ENCODE measurements around the gene ADARB1. TPM values are rescaled to one million over a fixed set of nuclear protein-coding genes. Genes with fewer than 3 reads are reported as not detected.

The ADARB1 gene
- total and polyA plus RNA-seq, 2 of the 8 experiments (the other 6 are each of a cell fraction or from before 2014, with no cell fraction given) = 4.7 to 14.9 TPM

GRCh38 chr21:45224189-45224938, 150.0 kb downstream of the ADARB1 start:
- Histone ChIP-seq H2BK5ac (ENCODE audit: low read depth, low read length) (no peak overlapping the region), H3K4me2 (ENCODE audit: insufficient read depth in 1 of 2, low read depth in 2 of 2, low read length in 2 of 2) (no peak overlapping the region), H3K18ac (ENCODE audit: extremely low read depth, low read length) (no peak overlapping the region), H3K56ac (replicated peaks; ENCODE audit: insufficient read length, low read depth, low read length) (no peak overlapping the region), H3K4me1 (replicated peaks in 1 of 4; ENCODE audit: control insufficient read depth in 3 of 4, insufficient read depth in 4 of 4, low read length in 3 of 4) (peaks cover 0 to 3% (median 0%) of the 10 kb centered on the region in 4 experiments; a peak in 1 of 7 replicates), H2AFZ (ENCODE audit: low read length) (no peak overlapping the region), H3K4ac (replicated peaks; ENCODE audit: insufficient read length, low read depth, low read length) (no peak overlapping the region), H4K91ac (replicated peaks; ENCODE audit: insufficient read length, low read length) (no peak overlapping the region), H3K79me1 (ENCODE audit: low read depth, low read length) (no peaks in the 10 kb centered on the region), H3K27ac (ENCODE audit: low read depth, low read length) (no peak overlapping the region), H2BK120ac (replicated peaks; ENCODE audit: low read depth, low read length) (no peak overlapping the region), H3K23ac (ENCODE audit: insufficient read length) (no peak overlapping the region), H4K5ac (ENCODE audit: insufficient read length, low read depth, low read length) (no peak overlapping the region), H4K8ac (ENCODE audit: extremely low read depth, insufficient read depth, low read length) (no peak overlapping the region), H2BK12ac (ENCODE audit: low read depth, low read length) (no peak overlapping the region), H2AK5ac (ENCODE audit: low read depth, low read length) (no peak overlapping the region), H3K9ac (replicated peaks in 1 of 4; ENCODE audit: extremely low read depth in 1 of 4, low read depth in 3 of 4, low read length in 3 of 4) (no peak overlapping the region), H3K79me2 (ENCODE audit: control insufficient read depth in 1 of 2, insufficient read depth in 2 of 2, low read length in 2 of 2) (no peaks in the 10 kb centered on the region), H4K20me1 (replicated peaks in 1 of 2; ENCODE audit: control insufficient read depth in 1 of 2, insufficient read depth in 2 of 2, low read length in 2 of 2) (no peaks in the 10 kb centered on the region), H3K9me3 (ENCODE audit: insufficient read depth in 2 of 2, low read depth in 1 of 2, low read length in 1 of 2) (no peaks in the 10 kb centered on the region), H3K36me3 (ENCODE audit: control insufficient read depth in 2 of 4, insufficient read depth in 4 of 4, low read length in 3 of 4) (no peaks in the 10 kb centered on the region), H3K4me3 (ENCODE audit: extremely low read depth in 1 of 4, insufficient read depth in 2 of 4, low read depth in 3 of 4, low read length in 4 of 4) (no peak overlapping the region), H2BK15ac (ENCODE audit: low read length) (no peak overlapping the region), H3K14ac (ENCODE audit: insufficient read length) (no peak overlapping the region), H3K27me3 (replicated peaks in 1 of 4; ENCODE audit: control insufficient read depth in 3 of 4, extremely low read depth in 1 of 4, insufficient read depth in 3 of 4, low read length in 3 of 4) (no peaks in the 10 kb centered on the region), H3K23me2 (ENCODE audit: low read depth, low read length) (no peaks in the 10 kb centered on the region), H2BK20ac (ENCODE audit: low read length) (no peak overlapping the region)
- POLR2A ChIA-PET (ENCODE audit: partially characterized antibody) = interaction anchor here (1.2 kb wide), 1 partner anchor 57 kb away, joined by 3 read pairs; no protein-coding TSS in a partner anchor
- CTCF ChIA-PET (ENCODE audit: partially characterized antibody) = interaction anchor here (1.0 kb wide), 1 partner anchor 84 kb away, joined by 3 read pairs; no protein-coding TSS in a partner anchor
- FAIRE-seq = no peak
- no peak for DNase-seq (ENCODE audit: low read depth in 1 of 2, low spot score in 2 of 2)
- no peak for TF ChIP-seq MAX (IDR thresholded peaks at IDR 0.05)
- WGBS, 2 experiments (ENCODE audit: extremely low coverage in 1 of 2, insufficient coverage in 1 of 2, insufficient read length in 1 of 2, insufficient replicate concordance in 2 of 2, low coverage in 1 of 2, low lambda C conversion rate in 2 of 2, missing lambda C conversion rate in 1 of 2) = 88% methylated on average over 16 of the region's 24 CpGs; no CpG with 5 or more reads in 1 of the 2 experiments

Measured in H1 (cell line).